HCT116 (cell line): Measurements from ENCODE around the gene KLHDC10. TPM values are rescaled to one million over a fixed set of nuclear protein-coding genes. Genes with fewer than 3 reads are reported as not detected.

Source experiments
- ATAC-seq: fragments of 200-7000 bp; cut with Tn5 transposase; 2 replicates; pipeline ENCODE4 v1.9.1; 2020; ENCODE audit warnings: mild to moderate bottlenecking, moderate library complexity
- BruUV-seq: library from RNA; stranded (reverse); fragments of 400-500 nt; replicated peaks from 2 replicates; lab custom pipeline; 2021; lab: Mats Ljungman, UMichigan
- CTCF ChIA-PET: fragments of 300-600 bp; sonication (Branson Sonifier 250); formaldehyde crosslinking; loops from one replicate; lab custom pipeline; 2021; ENCODE audit warnings: antibody characterized with exemption; lab: Charles Lee
- POLR2A ChIA-PET: fragments of 300-600, 350-600 bp; sonication (Branson Sonifier 250); formaldehyde crosslinking; loops from one replicate; lab custom pipeline; 2021; ENCODE audit warnings: antibody characterized with exemption; lab: Charles Lee
- RAD21 ChIA-PET, 2 experiments: fragments of 300-600 bp; sonication (Branson Sonifier 250); formaldehyde crosslinking; loops; one replicate each; lab custom pipeline; 2023; ENCODE audit warnings: low total read pairs in 2 of 2; ENCODE audit not compliant: uncharacterized antibody in 2 of 2, unreplicated experiment in 2 of 2, low non-redundant PET in 1 of 2; lab: Charles Lee
- DNase-seq: peaks from one replicate; pipeline ENCODE4 v3.0.0-alpha.2; 2010; ENCODE audit warnings: low read depth, low spot score
- H2AFZ ChIP-seq: fragments of 200-600 bp; shearing (Covaris generic), sonication (generic); 2 replicates; pipeline ENCODE4 v1.6.1; 2017; ENCODE audit warnings: low read depth, mixed run types, mixed read lengths, antibody characterized with exemption, low read length; ENCODE audit not compliant: poor library complexity, severe bottlenecking
- H3K27ac ChIP-seq: 2 replicates; pipeline ENCODE4 v1.5.1; 2012; ENCODE audit warnings: low read depth, low read length
- H3K27me3 ChIP-seq: fragments of 200-600 bp; sonication (generic); 2 replicates; pipeline ENCODE4 v1.6.1; 2016; ENCODE audit warnings: mixed run types, low read length, mixed read lengths; ENCODE audit not compliant: insufficient read depth
- H3K36me3 ChIP-seq, 2 experiments: fragments of 200-500 bp in 1 of 2; fragments of 200-600 bp in 1 of 2; sonication (Bioruptor generic) in 1 of 2; sonication (generic) in 1 of 2; 2 replicates each; pipeline versions ENCODE4 v1.5.1 to v1.6.1; 2014 to 2016; ENCODE audit warnings: low read length in 2 of 2, inconsistent platforms in 1 of 2, mixed read lengths in 1 of 2, mixed run types in 1 of 2; ENCODE audit not compliant: insufficient read depth in 2 of 2, control insufficient read depth in 1 of 2
- H3K4me1 ChIP-seq, 2 experiments: fragments of 200-600 bp in 1 of 2; sonication (generic) in 1 of 2; 2 replicates each; pipeline versions ENCODE4 v1.5.1 to v1.6.1; 2012 to 2017; ENCODE audit warnings: low read length in 2 of 2, inconsistent platforms in 1 of 2, mild to moderate bottlenecking in 1 of 2, mixed read lengths in 1 of 2, mixed run types in 1 of 2, moderate library complexity in 1 of 2; ENCODE audit not compliant: insufficient read depth in 2 of 2, control insufficient read depth in 1 of 2
- H3K4me2 ChIP-seq: fragments of 200-600 bp; sonication (generic); 2 replicates; pipeline ENCODE4 v1.6.1; 2017; ENCODE audit warnings: mixed run types, low read length, mixed read lengths
- H3K4me3 ChIP-seq, 2 experiments: fragments of 200-600 bp in 1 of 2; sonication (generic) in 1 of 2; replicated peaks in 1 of 2; 2 replicates each; pipeline ENCODE4 v1.5.1; 2011 to 2016; ENCODE audit warnings: low read length in 2 of 2, control low read depth in 1 of 2, low read depth in 1 of 2, mild to moderate bottlenecking in 1 of 2, mixed read lengths in 1 of 2, mixed run types in 1 of 2
- H3K79me2 ChIP-seq: fragments of 200-600 bp; sonication (generic); 2 replicates; pipeline ENCODE4 v1.6.1; 2017; ENCODE audit warnings: mild to moderate bottlenecking, mixed run types, low read length, moderate library complexity, mixed read lengths; ENCODE audit not compliant: insufficient read depth
- H3K9ac ChIP-seq: fragments of 200-600 bp; sonication (generic); 2 replicates; pipeline ENCODE4 v1.6.1; 2016; ENCODE audit warnings: low read length, mixed read lengths
- H3K9me2 ChIP-seq: fragments of 200-600 bp; sonication (generic), shearing (Covaris generic); 2 replicates; pipeline ENCODE4 v1.6.1; 2017; ENCODE audit warnings: mixed run types, mild to moderate bottlenecking, moderate library complexity; ENCODE audit not compliant: insufficient read depth
- H3K9me3 ChIP-seq, 2 experiments: fragments of 200-500 bp in 1 of 2; fragments of 200-600 bp in 1 of 2; sonication (Bioruptor generic) in 1 of 2; sonication (generic) in 1 of 2; 2 replicates each; pipeline ENCODE4 v1.6.1; 2014 to 2017; ENCODE audit warnings: low read length in 2 of 2, mixed read lengths in 2 of 2, inconsistent platforms in 1 of 2, low read depth in 1 of 2, mild to moderate bottlenecking in 1 of 2, mixed run types in 1 of 2, moderate library complexity in 1 of 2; ENCODE audit not compliant: control insufficient read depth in 1 of 2, insufficient read depth in 1 of 2
- H4K20me1 ChIP-seq: fragments of 200-600 bp; sonication (generic), shearing (Covaris generic); 2 replicates; pipeline ENCODE4 v1.6.1; 2017; ENCODE audit warnings: mixed run types, mild to moderate bottlenecking, moderate library complexity; ENCODE audit not compliant: insufficient read depth
- EZH2 ChIP-seq: fragments of 200-600 bp; sonication (generic); IDR thresholded peaks from 2 replicates; pipeline ENCODE4 v1.6.1; 2017; ENCODE audit warnings: antibody characterized with exemption, mixed run types
- JUND ChIP-seq: IDR thresholded peaks from 2 replicates; pipeline ENCODE4 v1.6.1; 2012
- POLR2A ChIP-seq: IDR thresholded peaks from 2 replicates; pipeline ENCODE4 v1.7.0; 2011; ENCODE audit warnings: borderline replicate concordance; ENCODE audit not compliant: insufficient read depth, insufficient read length; ENCODE audit errors: extremely low read depth
- POLR2AphosphoS5 ChIP-seq: IDR thresholded peaks from 2 replicates; pipeline ENCODE4 v1.6.1; 2011; ENCODE audit warnings: mild to moderate bottlenecking, low read depth, low read length, moderate library complexity
- SIN3A ChIP-seq: IDR thresholded peaks from 2 replicates; pipeline ENCODE4 v1.6.1; 2012; ENCODE audit warnings: low read depth
- SP1 ChIP-seq: IDR thresholded peaks from 2 replicates; pipeline ENCODE4 v1.6.1; 2012; ENCODE audit warnings: low read depth
- TCF7L2 ChIP-seq: IDR thresholded peaks from 2 replicates; pipeline ENCODE4 v1.7.0; 2011; ENCODE audit warnings: borderline replicate concordance, inconsistent platforms; ENCODE audit not compliant: insufficient read depth, insufficient read length; ENCODE audit errors: extremely low read depth
- YY1 ChIP-seq: IDR thresholded peaks from 2 replicates; pipeline ENCODE4 v1.6.1; 2011; ENCODE audit warnings: low read length, low read depth, moderate library complexity, mild to moderate bottlenecking; ENCODE audit not compliant: insufficient replicate concordance; ENCODE audit errors: extremely low read depth
- ZFX ChIP-seq: fragments of 450-650 bp; IDR thresholded peaks from 2 replicates; pipeline ENCODE4 v1.6.1; 2017
- intact Hi-C: fragments of 100-400 bp; cut with micrococcal nuclease; formaldehyde crosslinking; loops from 2 replicates; pipeline ENCODE4 v1.10.0; 2022
- total RNA-seq: library from RNA; stranded (reverse); gene quantifications from one replicate; pipeline ENCODE4 v1.2.1, GENCODE V29; 2021; ENCODE audit not compliant: unreplicated experiment
- TF ChIP-seq, protein P1 (sequence below): IDR thresholded peaks from 2 replicates; pipeline ENCODE4 v1.6.1; 2012; ENCODE audit warnings: low read depth
- TF ChIP-seq, protein P2 (sequence below), 3 experiments: fragments of 200-600 bp in 1 of 3; sonication (generic) in 1 of 3; IDR thresholded peaks in 2 of 3; conservative IDR thresholded peaks in 1 of 3; 2 replicates each; pipeline ENCODE4 v1.5.1; 2012 to 2017; ENCODE audit warnings: low read depth in 2 of 3, low read length in 2 of 3, antibody characterized with exemption in 1 of 3, borderline replicate concordance in 1 of 3, control low read depth in 1 of 3, mild to moderate bottlenecking in 1 of 3, mixed read lengths in 1 of 3, mixed run types in 1 of 3, moderate library complexity in 1 of 3; ENCODE audit not compliant: insufficient read depth in 1 of 3

Gene KLHDC10
- total RNA-seq, 1 experiment from 2014 or later = 25.8 TPM

DNA sequence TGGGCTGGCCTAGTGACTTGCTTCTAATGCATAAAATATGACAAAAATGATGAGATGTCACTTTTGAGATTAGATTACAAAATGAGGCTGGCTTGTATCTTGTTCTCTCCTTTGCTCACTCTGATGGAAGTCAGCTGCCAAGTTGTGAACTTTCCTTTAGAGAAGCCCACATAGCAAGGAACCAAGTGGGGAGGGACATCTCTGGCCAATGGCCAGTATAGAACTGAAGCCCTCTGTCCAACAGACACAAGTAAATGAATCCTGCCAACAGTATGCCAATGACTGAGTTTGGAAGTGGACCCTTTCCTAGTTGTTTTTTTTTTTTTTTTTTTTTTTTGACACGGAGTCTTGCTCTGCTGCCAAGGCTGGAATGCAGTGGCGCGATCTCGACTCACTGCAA, 22.5 kb upstream of the KLHDC10 start:
- Histone ChIP-seq H3K9ac (no peak overlapping the region), H3K4me1 (peaks cover 6 to 8% of the 10 kb centered on the region in 2 experiments; a peak in 3 of 4 replicates), H3K79me2 (peaks cover 29% of the 10 kb centered on the region), H3K36me3 (peaks cover 0 to 5% of the 10 kb centered on the region in 2 experiments; a peak in 2 of 4 replicates), H3K9me3 (no peaks in the 10 kb centered on the region)
- ATAC-seq (no peak), DNase-seq (no peak)
- ChIA-PET POLR2A (no interaction called here), RAD21 (no interaction called here)
- no peak for TF ChIP-seq POLR2AphosphoS5
- no peak for TF ChIP-seq JUND
- TF ChIP-seq, protein P1, sequence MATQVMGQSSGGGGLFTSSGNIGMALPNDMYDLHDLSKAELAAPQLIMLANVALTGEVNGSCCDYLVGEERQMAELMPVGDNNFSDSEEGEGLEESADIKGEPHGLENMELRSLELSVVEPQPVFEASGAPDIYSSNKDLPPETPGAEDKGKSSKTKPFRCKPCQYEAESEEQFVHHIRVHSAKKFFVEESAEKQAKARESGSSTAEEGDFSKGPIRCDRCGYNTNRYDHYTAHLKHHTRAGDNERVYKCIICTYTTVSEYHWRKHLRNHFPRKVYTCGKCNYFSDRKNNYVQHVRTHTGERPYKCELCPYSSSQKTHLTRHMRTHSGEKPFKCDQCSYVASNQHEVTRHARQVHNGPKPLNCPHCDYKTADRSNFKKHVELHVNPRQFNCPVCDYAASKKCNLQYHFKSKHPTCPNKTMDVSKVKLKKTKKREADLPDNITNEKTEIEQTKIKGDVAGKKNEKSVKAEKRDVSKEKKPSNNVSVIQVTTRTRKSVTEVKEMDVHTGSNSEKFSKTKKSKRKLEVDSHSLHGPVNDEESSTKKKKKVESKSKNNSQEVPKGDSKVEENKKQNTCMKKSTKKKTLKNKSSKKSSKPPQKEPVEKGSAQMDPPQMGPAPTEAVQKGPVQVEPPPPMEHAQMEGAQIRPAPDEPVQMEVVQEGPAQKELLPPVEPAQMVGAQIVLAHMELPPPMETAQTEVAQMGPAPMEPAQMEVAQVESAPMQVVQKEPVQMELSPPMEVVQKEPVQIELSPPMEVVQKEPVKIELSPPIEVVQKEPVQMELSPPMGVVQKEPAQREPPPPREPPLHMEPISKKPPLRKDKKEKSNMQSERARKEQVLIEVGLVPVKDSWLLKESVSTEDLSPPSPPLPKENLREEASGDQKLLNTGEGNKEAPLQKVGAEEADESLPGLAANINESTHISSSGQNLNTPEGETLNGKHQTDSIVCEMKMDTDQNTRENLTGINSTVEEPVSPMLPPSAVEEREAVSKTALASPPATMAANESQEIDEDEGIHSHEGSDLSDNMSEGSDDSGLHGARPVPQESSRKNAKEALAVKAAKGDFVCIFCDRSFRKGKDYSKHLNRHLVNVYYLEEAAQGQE = no peak
- no peak for TF ChIP-seq SP1
- TF ChIP-seq, protein P2, sequence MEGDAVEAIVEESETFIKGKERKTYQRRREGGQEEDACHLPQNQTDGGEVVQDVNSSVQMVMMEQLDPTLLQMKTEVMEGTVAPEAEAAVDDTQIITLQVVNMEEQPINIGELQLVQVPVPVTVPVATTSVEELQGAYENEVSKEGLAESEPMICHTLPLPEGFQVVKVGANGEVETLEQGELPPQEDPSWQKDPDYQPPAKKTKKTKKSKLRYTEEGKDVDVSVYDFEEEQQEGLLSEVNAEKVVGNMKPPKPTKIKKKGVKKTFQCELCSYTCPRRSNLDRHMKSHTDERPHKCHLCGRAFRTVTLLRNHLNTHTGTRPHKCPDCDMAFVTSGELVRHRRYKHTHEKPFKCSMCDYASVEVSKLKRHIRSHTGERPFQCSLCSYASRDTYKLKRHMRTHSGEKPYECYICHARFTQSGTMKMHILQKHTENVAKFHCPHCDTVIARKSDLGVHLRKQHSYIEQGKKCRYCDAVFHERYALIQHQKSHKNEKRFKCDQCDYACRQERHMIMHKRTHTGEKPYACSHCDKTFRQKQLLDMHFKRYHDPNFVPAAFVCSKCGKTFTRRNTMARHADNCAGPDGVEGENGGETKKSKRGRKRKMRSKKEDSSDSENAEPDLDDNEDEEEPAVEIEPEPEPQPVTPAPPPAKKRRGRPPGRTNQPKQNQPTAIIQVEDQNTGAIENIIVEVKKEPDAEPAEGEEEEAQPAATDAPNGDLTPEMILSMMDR (IDR thresholded peaks at IDR 0.05 in 2 of 3, conservative IDR thresholded peaks at IDR 0.05 in 1 of 3; ENCODE audit: borderline replicate concordance in 1 of 3, insufficient read depth in 1 of 3, low read depth in 2 of 3, low read length in 2 of 3) = no peak
- no peak for TF ChIP-seq POLR2A
- no peak for TF ChIP-seq YY1
- no peak for TF ChIP-seq SIN3A
- no peak for TF ChIP-seq TCF7L2
- TF ChIP-seq EZH2 = no peak
- no peak for TF ChIP-seq ZFX
- TF ChIP-seq, all 23 proteins: peak for 0
- H3K27ac ChIP-seq = no peak overlapping the region
- CTCF ChIA-PET = no interaction called here
- no peak overlapping the region for H2AFZ ChIP-seq
- no peak overlapping the region for H3K4me3 ChIP-seq
- no peaks in the 10 kb centered on the region for H4K20me1 ChIP-seq
- no TSS peak for BruUV-seq
- no peaks in the 10 kb centered on the region for H3K9me2 ChIP-seq
- no peak overlapping the region for H3K4me2 ChIP-seq
- intact Hi-C loops = no loop called here
- H3K27me3 ChIP-seq = no peaks in the 10 kb centered on the region
